HepG2 (cell line): ENCODE results near the gene SLC66A3. TPM values are rescaled to one million over a fixed set of nuclear protein-coding genes. Genes with fewer than 3 reads are reported as not detected.

Experiments used
- ELF1 ChIP-seq: sonication (generic); formaldehyde crosslinking; IDR thresholded peaks from 2 replicates; pipeline ENCODE4 v1.4.0; 2020; ENCODE audit warnings: missing genetic modification reagents
- FOXK2 ChIP-seq: fragments of 450-650 bp; IDR thresholded peaks from 2 replicates; pipeline ENCODE4 v1.6.1; 2016
- NBN ChIP-seq: fragments of 450-650 bp; conservative IDR thresholded peaks from 2 replicates; pipeline ENCODE4 v1.6.1; 2017
- NCOA1 ChIP-seq: sonication (generic); formaldehyde crosslinking; IDR thresholded peaks from 2 replicates; pipeline ENCODE4 v1.9.0; 2021; ENCODE audit warnings: missing genetic modification reagents
- RARA ChIP-seq: IDR thresholded peaks from 2 replicates; pipeline ENCODE4 v1.6.1; 2016; ENCODE audit warnings: missing genetic modification reagents, missing compliant biosample characterization
- RBAK ChIP-seq: sonication (generic); formaldehyde crosslinking; IDR thresholded peaks from 2 replicates; pipeline ENCODE4 v1.5.1; 2020; ENCODE audit warnings: mild to moderate bottlenecking, missing genetic modification reagents
- ZFP36L1 ChIP-seq: sonication (generic); formaldehyde crosslinking; IDR thresholded peaks from 2 replicates; pipeline ENCODE4 v1.8.0; 2022; ENCODE audit warnings: mild to moderate bottlenecking, missing genetic modification reagents, moderate library complexity
- ZNF12 ChIP-seq: sonication (generic); formaldehyde crosslinking; IDR thresholded peaks from 2 replicates; pipeline ENCODE4 v1.5.0; 2020; ENCODE audit warnings: missing genetic modification reagents
- ZNF678 ChIP-seq: sonication (generic); formaldehyde crosslinking; IDR thresholded peaks from 2 replicates; pipeline ENCODE4 v1.4.0; 2020; ENCODE audit warnings: mild to moderate bottlenecking, missing genetic modification reagents
- polyA plus RNA-seq, 8 experiments: library from polyadenylated mRNA; depleted of rRNA in 3 of 8; stranded (reverse) in 7 of 8; unstranded in 1 of 8; fragments of >200 nt; fragmentation: Illumina TruSeq in 4 of 8; extraction: Trizol in 4 of 8; gene quantifications; 2 replicates each; pipeline versions ENCODE4 v1.2.1 to v1.2.3, GENCODE V29; 2011 to 2016; ENCODE audit warnings: low read depth in 4 of 8, missing spikeins in 1 of 8, mixed read lengths in 1 of 8; ENCODE audit not compliant: insufficient read depth in 1 of 8
- total RNA-seq, 5 experiments: library from RNA; depleted of rRNA; stranded (reverse); fragments of >200 nt; fragmentation: Illumina TruSeq; extraction: Trizol; gene quantifications; 2 replicates each; pipeline ENCODE4 v1.2.3, GENCODE V29; 2016; ENCODE audit warnings: low read depth in 1 of 5
- TF ChIP-seq, protein P1 (sequence below): sonication (generic); formaldehyde crosslinking; IDR thresholded peaks from 2 replicates; pipeline ENCODE4 v1.5.1; 2020; ENCODE audit warnings: mild to moderate bottlenecking, missing genetic modification reagents, borderline replicate concordance
- TF ChIP-seq, protein P2 (sequence below): sonication (generic); formaldehyde crosslinking; IDR thresholded peaks from 2 replicates; pipeline ENCODE4 v1.5.1; 2020; ENCODE audit warnings: missing genetic modification reagents, mild to moderate bottlenecking, borderline replicate concordance
- TF ChIP-seq, protein P3 (sequence below): sonication (generic); formaldehyde crosslinking; conservative IDR thresholded peaks from 2 replicates; pipeline ENCODE4 v1.8.0; 2022; ENCODE audit warnings: mild to moderate bottlenecking, moderate library complexity, missing genetic modification reagents
- TF ChIP-seq, protein P4 (sequence below): sonication (generic); formaldehyde crosslinking; IDR thresholded peaks from 2 replicates; pipeline ENCODE4 v1.4.0; 2020; ENCODE audit warnings: mild to moderate bottlenecking, missing genetic modification reagents
- TF ChIP-seq, protein P5 (sequence below): sonication (generic); formaldehyde crosslinking; IDR thresholded peaks from 2 replicates; pipeline ENCODE4 v1.5.1; 2020; ENCODE audit warnings: missing genetic modification reagents, mild to moderate bottlenecking, borderline replicate concordance

Gene SLC66A3
- total and polyA plus RNA-seq, 2 of the 13 experiments (the other 11 are each of a cell fraction or from before 2014, with no cell fraction given) = 2.2 to 3.7 TPM

DNA sequence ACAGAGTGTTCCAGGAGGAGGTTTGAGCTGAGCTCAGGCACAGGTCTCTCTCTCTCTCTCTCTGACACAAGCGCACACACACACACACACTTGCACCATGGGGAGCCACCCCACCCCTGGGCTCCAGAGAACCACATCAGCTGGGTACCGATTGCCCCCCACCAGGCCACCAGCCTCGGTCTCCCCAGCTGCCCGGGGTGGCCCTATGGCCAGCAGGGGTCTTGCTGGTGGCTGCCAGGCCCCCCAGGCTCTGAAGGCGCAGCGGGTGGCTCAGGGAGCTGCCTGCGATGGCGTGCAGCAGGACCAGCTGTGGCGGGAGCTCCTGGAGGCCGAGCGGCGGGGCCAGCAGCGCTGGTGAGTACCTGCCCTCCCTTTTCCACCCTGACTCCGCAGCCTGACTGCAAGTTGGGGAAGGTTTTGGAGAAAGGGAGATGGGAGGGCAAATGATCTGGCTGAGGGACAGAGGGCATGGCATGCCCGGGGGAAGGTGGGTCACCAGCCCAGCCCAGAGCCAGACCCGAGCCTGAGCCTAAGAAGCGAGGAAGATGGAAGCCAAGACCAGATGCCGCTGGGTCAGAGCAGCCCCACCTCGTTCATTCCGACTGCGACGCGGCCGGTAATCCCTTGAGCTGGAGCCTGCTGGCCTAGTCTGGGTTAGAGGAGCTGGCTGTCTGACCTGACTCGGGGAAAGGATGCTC lies 21.9 kb upstream of the SLC66A3 start (continued):
- TF ChIP-seq, protein P1, sequence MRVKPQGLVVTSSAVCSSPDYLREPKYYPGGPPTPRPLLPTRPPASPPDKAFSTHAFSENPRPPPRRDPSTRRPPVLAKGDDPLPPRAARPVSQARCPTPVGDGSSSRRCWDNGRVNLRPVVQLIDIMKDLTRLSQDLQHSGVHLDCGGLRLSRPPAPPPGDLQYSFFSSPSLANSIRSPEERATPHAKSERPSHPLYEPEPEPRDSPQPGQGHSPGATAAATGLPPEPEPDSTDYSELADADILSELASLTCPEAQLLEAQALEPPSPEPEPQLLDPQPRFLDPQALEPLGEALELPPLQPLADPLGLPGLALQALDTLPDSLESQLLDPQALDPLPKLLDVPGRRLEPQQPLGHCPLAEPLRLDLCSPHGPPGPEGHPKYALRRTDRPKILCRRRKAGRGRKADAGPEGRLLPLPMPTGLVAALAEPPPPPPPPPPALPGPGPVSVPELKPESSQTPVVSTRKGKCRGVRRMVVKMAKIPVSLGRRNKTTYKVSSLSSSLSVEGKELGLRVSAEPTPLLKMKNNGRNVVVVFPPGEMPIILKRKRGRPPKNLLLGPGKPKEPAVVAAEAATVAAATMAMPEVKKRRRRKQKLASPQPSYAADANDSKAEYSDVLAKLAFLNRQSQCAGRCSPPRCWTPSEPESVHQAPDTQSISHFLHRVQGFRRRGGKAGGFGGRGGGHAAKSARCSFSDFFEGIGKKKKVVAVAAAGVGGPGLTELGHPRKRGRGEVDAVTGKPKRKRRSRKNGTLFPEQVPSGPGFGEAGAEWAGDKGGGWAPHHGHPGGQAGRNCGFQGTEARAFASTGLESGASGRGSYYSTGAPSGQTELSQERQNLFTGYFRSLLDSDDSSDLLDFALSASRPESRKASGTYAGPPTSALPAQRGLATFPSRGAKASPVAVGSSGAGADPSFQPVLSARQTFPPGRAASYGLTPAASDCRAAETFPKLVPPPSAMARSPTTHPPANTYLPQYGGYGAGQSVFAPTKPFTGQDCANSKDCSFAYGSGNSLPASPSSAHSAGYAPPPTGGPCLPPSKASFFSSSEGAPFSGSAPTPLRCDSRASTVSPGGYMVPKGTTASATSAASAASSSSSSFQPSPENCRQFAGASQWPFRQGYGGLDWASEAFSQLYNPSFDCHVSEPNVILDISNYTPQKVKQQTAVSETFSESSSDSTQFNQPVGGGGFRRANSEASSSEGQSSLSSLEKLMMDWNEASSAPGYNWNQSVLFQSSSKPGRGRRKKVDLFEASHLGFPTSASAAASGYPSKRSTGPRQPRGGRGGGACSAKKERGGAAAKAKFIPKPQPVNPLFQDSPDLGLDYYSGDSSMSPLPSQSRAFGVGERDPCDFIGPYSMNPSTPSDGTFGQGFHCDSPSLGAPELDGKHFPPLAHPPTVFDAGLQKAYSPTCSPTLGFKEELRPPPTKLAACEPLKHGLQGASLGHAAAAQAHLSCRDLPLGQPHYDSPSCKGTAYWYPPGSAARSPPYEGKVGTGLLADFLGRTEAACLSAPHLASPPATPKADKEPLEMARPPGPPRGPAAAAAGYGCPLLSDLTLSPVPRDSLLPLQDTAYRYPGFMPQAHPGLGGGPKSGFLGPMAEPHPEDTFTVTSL (CRISPR knock-in tag) = no peak
- TF ChIP-seq ZFP36L1 (CRISPR knock-in tag) = no peak
- no peak for TF ChIP-seq RARA (CRISPR knock-in tag)
- no peak for TF ChIP-seq ELF1 (CRISPR knock-in tag)
- no peak for TF ChIP-seq FOXK2
- no peak for TF ChIP-seq ZNF678
- TF ChIP-seq, protein P2, sequence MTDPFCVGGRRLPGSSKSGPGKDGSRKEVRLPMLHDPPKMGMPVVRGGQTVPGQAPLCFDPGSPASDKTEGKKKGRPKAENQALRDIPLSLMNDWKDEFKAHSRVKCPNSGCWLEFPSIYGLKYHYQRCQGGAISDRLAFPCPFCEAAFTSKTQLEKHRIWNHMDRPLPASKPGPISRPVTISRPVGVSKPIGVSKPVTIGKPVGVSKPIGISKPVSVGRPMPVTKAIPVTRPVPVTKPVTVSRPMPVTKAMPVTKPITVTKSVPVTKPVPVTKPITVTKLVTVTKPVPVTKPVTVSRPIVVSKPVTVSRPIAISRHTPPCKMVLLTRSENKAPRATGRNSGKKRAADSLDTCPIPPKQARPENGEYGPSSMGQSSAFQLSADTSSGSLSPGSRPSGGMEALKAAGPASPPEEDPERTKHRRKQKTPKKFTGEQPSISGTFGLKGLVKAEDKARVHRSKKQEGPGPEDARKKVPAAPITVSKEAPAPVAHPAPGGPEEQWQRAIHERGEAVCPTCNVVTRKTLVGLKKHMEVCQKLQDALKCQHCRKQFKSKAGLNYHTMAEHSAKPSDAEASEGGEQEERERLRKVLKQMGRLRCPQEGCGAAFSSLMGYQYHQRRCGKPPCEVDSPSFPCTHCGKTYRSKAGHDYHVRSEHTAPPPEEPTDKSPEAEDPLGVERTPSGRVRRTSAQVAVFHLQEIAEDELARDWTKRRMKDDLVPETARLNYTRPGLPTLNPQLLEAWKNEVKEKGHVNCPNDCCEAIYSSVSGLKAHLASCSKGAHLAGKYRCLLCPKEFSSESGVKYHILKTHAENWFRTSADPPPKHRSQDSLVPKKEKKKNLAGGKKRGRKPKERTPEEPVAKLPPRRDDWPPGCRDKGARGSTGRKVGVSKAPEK (CRISPR knock-in tag) = no peak
- no peak for TF ChIP-seq ZNF12 (CRISPR knock-in tag)
- no peak for TF ChIP-seq NBN
- no peak for TF ChIP-seq NCOA1 (CRISPR knock-in tag)
- TF ChIP-seq, protein P3, sequence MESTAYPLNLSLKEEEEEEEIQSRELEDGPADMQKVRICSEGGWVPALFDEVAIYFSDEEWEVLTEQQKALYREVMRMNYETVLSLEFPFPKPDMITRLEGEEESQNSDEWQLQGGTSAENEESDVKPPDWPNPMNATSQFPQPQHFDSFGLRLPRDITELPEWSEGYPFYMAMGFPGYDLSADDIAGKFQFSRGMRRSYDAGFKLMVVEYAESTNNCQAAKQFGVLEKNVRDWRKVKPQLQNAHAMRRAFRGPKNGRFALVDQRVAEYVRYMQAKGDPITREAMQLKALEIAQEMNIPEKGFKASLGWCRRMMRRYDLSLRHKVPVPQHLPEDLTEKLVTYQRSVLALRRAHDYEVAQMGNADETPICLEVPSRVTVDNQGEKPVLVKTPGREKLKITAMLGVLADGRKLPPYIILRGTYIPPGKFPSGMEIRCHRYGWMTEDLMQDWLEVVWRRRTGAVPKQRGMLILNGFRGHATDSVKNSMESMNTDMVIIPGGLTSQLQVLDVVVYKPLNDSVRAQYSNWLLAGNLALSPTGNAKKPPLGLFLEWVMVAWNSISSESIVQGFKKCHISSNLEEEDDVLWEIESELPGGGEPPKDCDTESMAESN = no peak
- no peak for TF ChIP-seq RBAK (CRISPR knock-in tag)
- TF ChIP-seq, protein P4, sequence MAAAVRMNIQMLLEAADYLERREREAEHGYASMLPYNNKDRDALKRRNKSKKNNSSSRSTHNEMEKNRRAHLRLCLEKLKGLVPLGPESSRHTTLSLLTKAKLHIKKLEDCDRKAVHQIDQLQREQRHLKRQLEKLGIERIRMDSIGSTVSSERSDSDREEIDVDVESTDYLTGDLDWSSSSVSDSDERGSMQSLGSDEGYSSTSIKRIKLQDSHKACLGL (CRISPR knock-in tag) = no peak; the same call in 1 of the 2 replicates
- TF ChIP-seq, protein P5, sequence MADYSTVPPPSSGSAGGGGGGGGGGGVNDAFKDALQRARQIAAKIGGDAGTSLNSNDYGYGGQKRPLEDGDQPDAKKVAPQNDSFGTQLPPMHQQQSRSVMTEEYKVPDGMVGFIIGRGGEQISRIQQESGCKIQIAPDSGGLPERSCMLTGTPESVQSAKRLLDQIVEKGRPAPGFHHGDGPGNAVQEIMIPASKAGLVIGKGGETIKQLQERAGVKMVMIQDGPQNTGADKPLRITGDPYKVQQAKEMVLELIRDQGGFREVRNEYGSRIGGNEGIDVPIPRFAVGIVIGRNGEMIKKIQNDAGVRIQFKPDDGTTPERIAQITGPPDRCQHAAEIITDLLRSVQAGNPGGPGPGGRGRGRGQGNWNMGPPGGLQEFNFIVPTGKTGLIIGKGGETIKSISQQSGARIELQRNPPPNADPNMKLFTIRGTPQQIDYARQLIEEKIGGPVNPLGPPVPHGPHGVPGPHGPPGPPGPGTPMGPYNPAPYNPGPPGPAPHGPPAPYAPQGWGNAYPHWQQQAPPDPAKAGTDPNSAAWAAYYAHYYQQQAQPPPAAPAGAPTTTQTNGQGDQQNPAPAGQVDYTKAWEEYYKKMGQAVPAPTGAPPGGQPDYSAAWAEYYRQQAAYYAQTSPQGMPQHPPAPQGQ = no peak
